Left lung (tissue), 14 donors: ENCODE measurements around the gene SKIL. TPM values are rescaled to one million over a fixed set of nuclear protein-coding genes. Genes with fewer than 3 reads are reported as not detected.

Source experiments
- ATAC-seq: fragments of 200-7000 bp; cut with Tn5 transposase; one replicate; pipeline ENCODE4 v1.9.1; 2020; ENCODE audit warnings: moderate library complexity
- DNase-seq, 4 donors: peaks; one replicate each; pipeline ENCODE4 v3.0.0-alpha.2; 2013 to 2020
- H3K27ac ChIP-seq, 2 donors: fragments of 200-600 bp; sonication (generic) in 1 of 2; one replicate each; pipeline versions ENCODE4 v1.5.0 to v1.8.0; 2020 to 2021
- H3K27me3 ChIP-seq, 2 donors: fragments of 200-600 bp; sonication (generic) in 1 of 2; one replicate each; pipeline versions ENCODE4 v1.5.0 to v1.8.0; 2020 to 2021
- H3K36me3 ChIP-seq, 2 donors: fragments of 200-600 bp; sonication (generic) in 1 of 2; one replicate each; pipeline versions ENCODE4 v1.5.0 to v1.8.0; 2020 to 2021
- H3K4me1 ChIP-seq, 2 donors: fragments of 200-600 bp; one replicate each; pipeline ENCODE4 v1.8.0; 2021
- H3K4me3 ChIP-seq, 2 donors: fragments of 200-600 bp; sonication (generic) in 1 of 2; one replicate each; pipeline versions ENCODE4 v1.5.0 to v1.8.0; 2020 to 2021; ENCODE audit warnings: mild to moderate bottlenecking in 1 of 2
- H3K9me3 ChIP-seq, 2 donors: fragments of 200-600 bp; sonication (generic) in 1 of 2; one replicate each; pipeline versions ENCODE4 v1.5.0 to v1.8.0; 2020 to 2021
- CTCF ChIP-seq, 2 donors: fragments of 200-600 bp; sonication (generic) in 1 of 2; IDR thresholded peaks; one replicate each; pipeline versions ENCODE4 v1.5.0 to v1.8.0; 2021; ENCODE audit warnings: antibody characterized with exemption in 2 of 2
- intact Hi-C, 2 donors: fragments of 100-400 bp; cut with DNase I; formaldehyde crosslinking; loops; one replicate each; pipeline versions ENCODE4 v1.11.2 to v1.14.2; 2022
- long read RNA-seq, 12 donors: library from polyadenylated mRNA in 2 of 12; unstranded in 2 of 12; transcript quantifications; one replicate each; pipeline ENCODE4 v2.0.0 and lab custom pipeline, GENCODE V29; 2019 to 2026
- polyA plus RNA-seq, 6 donors: library from polyadenylated mRNA; unstranded; fragments of 120-200 nt; gene quantifications; one replicate each; pipeline ENCODE4 v1.2.1, GENCODE V29; 2013; ENCODE audit not compliant: insufficient read length in 6 of 6
- total RNA-seq, 2 donors: library from RNA; stranded (reverse); fragmentation: NEBNext Ultra II Directional; extraction: Animal tissue kit (Norgen Biotek cat#: 25700); gene quantifications; one replicate each; pipeline ENCODE4 v1.2.1, GENCODE V29; 2021
- donor health status: DM: no; HTN: yes; CAD: no.
- donor health status: DM: no; HTN: no; CAD: no.

Gene SKIL
- total RNA-seq (100 to 1,000 TPM in 1 of 2 donors, 10 to 100 TPM in 1; 96.2 to 109 TPM), polyA plus RNA-seq (10 to 100 TPM; 49.7 to 63.8 (median 56.5) TPM)
- long read RNA-seq, donor 1, full-length matches to known transcripts, result 15 of 25 reads
- long read RNA-seq, donor 1, partial matches to known transcripts, result 10 of 25 reads
- long read RNA-seq, donor 1, other reads (novel, unspliced or antisense), result 0 of 25 reads
- long read RNA-seq, donor 2, full-length matches to known transcripts, result 14 of 27 reads
- long read RNA-seq, donor 2, partial matches to known transcripts, result 13 of 27 reads
- long read RNA-seq, donor 2, other reads (novel, unspliced or antisense), result 0 of 27 reads
- long read RNA-seq, donor 3, full-length matches to known transcripts, result 5 of 27 reads
- long read RNA-seq, donor 3, partial matches to known transcripts, result 22 of 27 reads
- long read RNA-seq, donor 3, other reads (novel, unspliced or antisense), result 0 of 27 reads
- long read RNA-seq, donor 4, transcript SKIL-205 (2 exons, 594 nt), result major isoform, 6 of 9 reads
- long read RNA-seq, donor 4, partial matches to known transcripts, result 0 of 9 reads
- long read RNA-seq, donor 4, other reads (novel, unspliced or antisense), result 2 of 9 reads
- long read RNA-seq, donor 5, full-length matches to known transcripts, result 8 of 8 reads
- long read RNA-seq, donor 5, partial matches to known transcripts, result 0 of 8 reads
- long read RNA-seq, donor 5, other reads (novel, unspliced or antisense), result 0 of 8 reads
- long read RNA-seq, donor 6, full-length matches to known transcripts, result 4 of 10 reads
- long read RNA-seq, donor 6, partial matches to known transcripts, result 6 of 10 reads
- long read RNA-seq, donor 6, other reads (novel, unspliced or antisense), result 0 of 10 reads
- long read RNA-seq, donor 7, full-length matches to known transcripts, result 6 of 6 reads
- long read RNA-seq, donor 7, partial matches to known transcripts, result 0 of 6 reads
- long read RNA-seq, donor 7, other reads (novel, unspliced or antisense), result 0 of 6 reads
- long read RNA-seq, donor 8, full-length matches to known transcripts, result 12 of 17 reads
- long read RNA-seq, donor 8, partial matches to known transcripts, result 5 of 17 reads
- long read RNA-seq, donor 8, other reads (novel, unspliced or antisense), result 0 of 17 reads
- long read RNA-seq, donor 9, result 0 reads
- long read RNA-seq, donor 10, partial matches to known transcripts, result 0 of 2 reads
- long read RNA-seq, donor 10, other reads (novel, unspliced or antisense), result 1 of 2 reads
- long read RNA-seq, donor 11, full-length matches to known transcripts, result 3 of 3 reads
- long read RNA-seq, donor 11, partial matches to known transcripts, result 0 of 3 reads
- long read RNA-seq, donor 11, other reads (novel, unspliced or antisense), result 0 of 3 reads
- long read RNA-seq, donor 12, full-length matches to known transcripts, result 7 of 7 reads
- long read RNA-seq, donor 12, partial matches to known transcripts, result 0 of 7 reads
- long read RNA-seq, donor 12, other reads (novel, unspliced or antisense), result 0 of 7 reads

GRCh38 chr3:170357176-170358041 is at the start of gene SKIL:
Gene SKIL (plus strand): TSS chr3:170357715. CDS start chr3:170360332, 2,617 bp downstream.
- peak in 1 of 2 donors; percentile 24 for TF ChIP-seq CTCF (IDR thresholded peaks at IDR 0.05)
- intact Hi-C loops, result no loop called here
- no peaks in the 10 kb centered on the region for H3K27me3 ChIP-seq
- H3K4me3 ChIP-seq, result peak within 1 kb of the TSS; percentile 87 to 94
- H3K4me1 ChIP-seq, result peaks cover 18 to 56% of the 10 kb centered on the region in 2 donors
- DNase-seq (peak; percentile 93 to 99 (median 98)), ATAC-seq (peak; percentile 76)
- H3K9me3 ChIP-seq, result no peaks in the 10 kb centered on the region
- peak within 1 kb of the TSS; percentile 100 for H3K27ac ChIP-seq
- H3K36me3 ChIP-seq, result peaks cover 0 to 27% of the 10 kb centered on the region in 2 donors

- peaks cover 0 to 5% of the 10 kb centered on the region in 2 donors for H3K4me1 ChIP-seq
- intact Hi-C loops, result no loop called here
Measured at GRCh38 chr3:170309046-170309445, 48.5 kb upstream of the SKIL start.

GRCh38 chr3:170317954-170318353 is 39.6 kb upstream of the SKIL start:
- Histone ChIP-seq H3K4me3 (no peak overlapping the region), H3K36me3 (no peaks in the 10 kb centered on the region), H3K27ac (no peak overlapping the region), H3K4me1 (peaks cover 0 to 6% of the 10 kb centered on the region in 2 donors), H3K9me3 (no peaks in the 10 kb centered on the region), H3K27me3 (no peaks in the 10 kb centered on the region)
- no peak for ATAC-seq
- DNase-seq, result no peak
- intact Hi-C loops, result loop anchor here in 1 of 2 donors (10.0 kb wide), 1 partner anchor 497 kb away; no protein-coding TSS in a partner anchor
- TF ChIP-seq CTCF (IDR thresholded peaks at IDR 0.05), result no peak

More at GRCh38 chr3:170309046-170309445, 48.5 kb upstream of the SKIL start:
- Histone ChIP-seq H3K27ac (no peak overlapping the region), H3K9me3 (no peaks in the 10 kb centered on the region), H3K4me3 (no peak overlapping the region), H3K27me3 (no peaks in the 10 kb centered on the region), H3K36me3 (no peaks in the 10 kb centered on the region)
- no peak for DNase-seq
- TF ChIP-seq CTCF (IDR thresholded peaks at IDR 0.05), result no peak
- no peak for ATAC-seq

- ATAC-seq, result no peak
- Histone ChIP-seq H3K27ac (peak overlapping the region in 1 of 2 donors; percentile 47), H3K27me3 (no peaks in the 10 kb centered on the region), H3K4me1 (peaks cover 0 to 6% of the 10 kb centered on the region in 2 donors), H3K4me3 (no peak overlapping the region), H3K9me3 (no peaks in the 10 kb centered on the region), H3K36me3 (no peaks in the 10 kb centered on the region)
- no peak for TF ChIP-seq CTCF (IDR thresholded peaks at IDR 0.05)
- DNase-seq, result no peak
- intact Hi-C loops, result no loop called here
Measured at GRCh38 chr3:170320461-170321121, 36.9 kb upstream of the SKIL start.
